Measurements from ENCODE around the gene KCNK4.
"Not testable (repeated sequence)": the region's sequence is repeated elsewhere in the genome, so short reads cannot be mapped to it uniquely, and the experiment has no call there.

KCNK4 gene

GRCh38 chr11:64314805-64315561, 23.9 kb downstream of the KCNK4 start:
- Histone ChIP-seq H3K27me3 (ENCODE audit: insufficient read depth, poor library complexity, severe bottlenecking) (no peaks in the 10 kb centered on the region), H3K4me3 (replicated peaks; ENCODE audit: insufficient read depth, low read length) (no peak overlapping the region), H3K27ac (replicated peaks) (no peak overlapping the region)
- no peak for DNase-seq (ENCODE audit: low read depth in 1 of 2, low spot score in 1 of 2)
- TF ChIP-seq SPI1 (IDR thresholded peaks at IDR 0.05; ENCODE audit: borderline replicate concordance, low read depth) (no peak), GABPA (IDR thresholded peaks at IDR 0.05; ENCODE audit: low read depth) (no peak), REST (IDR thresholded peaks at IDR 0.05; ENCODE audit: insufficient replicate concordance, low read depth) (no peak), POLR2AphosphoS5 (IDR thresholded peaks at IDR 0.05; ENCODE audit: low read depth) (no peak)
- TF ChIP-seq, protein P1, sequence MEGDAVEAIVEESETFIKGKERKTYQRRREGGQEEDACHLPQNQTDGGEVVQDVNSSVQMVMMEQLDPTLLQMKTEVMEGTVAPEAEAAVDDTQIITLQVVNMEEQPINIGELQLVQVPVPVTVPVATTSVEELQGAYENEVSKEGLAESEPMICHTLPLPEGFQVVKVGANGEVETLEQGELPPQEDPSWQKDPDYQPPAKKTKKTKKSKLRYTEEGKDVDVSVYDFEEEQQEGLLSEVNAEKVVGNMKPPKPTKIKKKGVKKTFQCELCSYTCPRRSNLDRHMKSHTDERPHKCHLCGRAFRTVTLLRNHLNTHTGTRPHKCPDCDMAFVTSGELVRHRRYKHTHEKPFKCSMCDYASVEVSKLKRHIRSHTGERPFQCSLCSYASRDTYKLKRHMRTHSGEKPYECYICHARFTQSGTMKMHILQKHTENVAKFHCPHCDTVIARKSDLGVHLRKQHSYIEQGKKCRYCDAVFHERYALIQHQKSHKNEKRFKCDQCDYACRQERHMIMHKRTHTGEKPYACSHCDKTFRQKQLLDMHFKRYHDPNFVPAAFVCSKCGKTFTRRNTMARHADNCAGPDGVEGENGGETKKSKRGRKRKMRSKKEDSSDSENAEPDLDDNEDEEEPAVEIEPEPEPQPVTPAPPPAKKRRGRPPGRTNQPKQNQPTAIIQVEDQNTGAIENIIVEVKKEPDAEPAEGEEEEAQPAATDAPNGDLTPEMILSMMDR (IDR thresholded peaks at IDR 0.05; ENCODE audit: insufficient read depth, low read length), result no peak

GRCh38 chr11:64315667-64316526, 24.8 kb downstream of the KCNK4 start:
- Histone ChIP-seq H3K27ac (replicated peaks) (peak overlapping the region; percentile 96), H3K4me3 (replicated peaks; ENCODE audit: insufficient read depth, low read length) (peak overlapping the region; percentile 92)
- H3K27me3 ChIP-seq (ENCODE audit: insufficient read depth, poor library complexity, severe bottlenecking); DNase-seq (ENCODE audit: low read depth in 1 of 2, low spot score in 1 of 2): not testable (repeated sequence)

DNA sequence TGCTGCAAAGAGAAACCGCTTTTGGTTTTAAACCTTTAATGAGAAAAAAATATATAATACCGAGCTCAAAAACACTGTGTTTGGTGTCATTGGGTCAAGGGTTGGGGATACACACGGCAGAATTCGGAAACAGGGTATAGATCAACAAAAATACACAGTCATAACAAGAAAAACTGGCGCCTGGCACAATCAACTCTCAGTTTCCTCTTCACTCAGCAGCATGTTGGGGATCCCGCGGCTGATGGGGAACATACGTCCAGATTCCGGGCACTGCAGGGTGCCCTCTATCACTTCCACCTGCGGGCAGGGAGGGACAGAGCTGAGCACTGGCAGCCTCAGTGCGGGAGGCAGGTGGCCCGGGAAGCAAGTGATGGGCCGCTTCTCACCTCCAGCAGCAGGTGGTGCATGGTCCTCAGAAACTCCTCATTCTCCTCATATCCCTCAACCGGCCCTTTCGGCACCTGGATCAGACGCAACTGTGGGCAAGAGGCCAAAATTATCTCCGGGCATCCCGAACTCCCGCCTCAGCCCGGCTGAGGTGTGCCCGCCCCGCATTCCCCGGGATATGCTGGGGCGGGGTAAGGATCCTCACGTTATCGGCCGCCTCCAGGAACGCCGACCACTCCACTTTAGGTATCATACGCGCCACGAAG, 25.7 kb downstream of the KCNK4 start:
- no peaks in the 10 kb centered on the region for H3K27me3 ChIP-seq (ENCODE audit: insufficient read depth, poor library complexity, severe bottlenecking)
- DNase-seq (ENCODE audit: low read depth in 1 of 2, low spot score in 1 of 2), result peak in 1 of 2 experiments; percentile 51
- H3K27ac ChIP-seq (replicated peaks), result peak overlapping the region; percentile 96
- TF ChIP-seq SPI1 (IDR thresholded peaks at IDR 0.05; ENCODE audit: borderline replicate concordance, low read depth) (no peak), POLR2AphosphoS5 (IDR thresholded peaks at IDR 0.05; ENCODE audit: low read depth) (no peak), GABPA (IDR thresholded peaks at IDR 0.05; ENCODE audit: low read depth) (no peak), REST (IDR thresholded peaks at IDR 0.05; ENCODE audit: insufficient replicate concordance, low read depth) (no peak)
- TF ChIP-seq, protein P1 (IDR thresholded peaks at IDR 0.05; ENCODE audit: insufficient read depth, low read length), result no peak
- peak overlapping the region; percentile 92 for H3K4me3 ChIP-seq (replicated peaks; ENCODE audit: insufficient read depth, low read length)

Measured in HL-60 (cell line).